Central memory CD8-positive, alpha-beta T cell (primary cell): ENCODE data around the gene NECAB2.
A peak's percentile ranks its signal among the peaks of the same experiment; 100 is the strongest.

Source experiments
- ATAC-seq: fragments of 150-1000 bp; cut with Tn5 transposase; replicated peaks from 2 replicates; pipeline ENCODE4 v1.10.0; 2022; ENCODE audit warnings: mild to moderate bottlenecking, moderate FRiP score, moderate number of reproducible peaks; ENCODE audit not compliant: poor library complexity, severe bottlenecking; ENCODE audit errors: extremely low read depth
- DNase-seq, 2 donors: peaks; one replicate each; pipeline ENCODE4 v3.0.0; 2021; ENCODE audit warnings: low spot score in 2 of 2
- H3K27ac Mint-ChIP-seq: one replicate; pipeline ENCODE4 v1.8.0; 2022; ENCODE audit warnings: low read depth, mild to moderate bottlenecking, moderate library complexity, mixed read lengths
- H3K27me3 Mint-ChIP-seq: one replicate; pipeline ENCODE4 v1.8.0; 2022; ENCODE audit warnings: mixed read lengths
- H3K36me3 Mint-ChIP-seq: one replicate; pipeline ENCODE4 v1.8.0; 2022; ENCODE audit warnings: mild to moderate bottlenecking, moderate library complexity, mixed read lengths; ENCODE audit not compliant: insufficient read depth
- H3K4me1 Mint-ChIP-seq: one replicate; pipeline ENCODE4 v1.8.0; 2022; ENCODE audit warnings: mixed read lengths
- H3K4me3 Mint-ChIP-seq: one replicate; pipeline ENCODE4 v1.8.0; 2022; ENCODE audit warnings: mild to moderate bottlenecking, moderate library complexity, mixed read lengths
- H3K9me3 Mint-ChIP-seq: one replicate; pipeline ENCODE4 v1.8.0; 2022; ENCODE audit warnings: mixed read lengths

NECAB2 gene

DNA sequence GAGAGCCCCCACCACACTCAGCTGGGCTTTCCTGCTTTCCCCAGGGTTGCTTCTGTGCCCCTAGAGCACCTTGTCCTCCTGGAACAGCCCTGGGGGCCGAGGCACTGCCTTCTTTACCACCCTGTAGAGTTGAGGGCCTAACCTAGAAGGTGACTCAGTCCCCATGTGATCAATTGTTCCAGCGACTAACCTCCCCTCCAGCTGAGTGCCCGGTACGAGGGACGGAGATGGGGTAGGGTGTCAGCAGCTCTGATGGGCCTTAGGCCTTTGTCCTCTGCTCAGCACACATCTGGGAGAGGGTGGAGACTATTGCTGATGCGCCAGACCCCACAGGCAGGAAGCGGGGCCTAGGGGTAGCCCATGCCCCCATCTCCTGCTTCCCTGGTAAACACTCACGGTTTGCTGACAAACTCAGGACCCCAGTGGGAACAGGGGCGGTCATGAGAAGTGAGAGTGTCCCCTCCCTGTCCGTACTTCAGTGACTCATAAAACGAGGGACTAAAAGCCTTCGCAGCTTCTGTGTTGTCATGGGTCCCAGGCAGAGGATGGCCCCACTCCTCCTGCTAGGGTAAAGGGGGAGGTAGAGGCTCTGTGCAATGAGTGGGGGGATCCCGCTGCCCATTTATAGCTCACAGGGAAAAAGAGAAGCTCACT lies 33.1 kb downstream of the NECAB2 start:
- Mint-ChIP-seq H3K4me3 (no peak overlapping the region), H3K36me3 (peaks cover 2% of the 10 kb centered on the region), H3K9me3 (no peaks in the 10 kb centered on the region), H3K27ac (no peak overlapping the region), H3K27me3 (peaks cover 68% of the 10 kb centered on the region), H3K4me1 (no peaks in the 10 kb centered on the region)
- DNase-seq: no peak
- ATAC-seq: no peak

- Mint-ChIP-seq H3K27me3 (peaks cover 62% of the 10 kb centered on the region), H3K9me3 (no peaks in the 10 kb centered on the region), H3K36me3 (peaks cover 2% of the 10 kb centered on the region), H3K27ac (no peak overlapping the region), H3K4me3 (no peak overlapping the region), H3K4me1 (no peaks in the 10 kb centered on the region)
- DNase-seq (no peak), ATAC-seq (no peak)
Observed at GRCh38 chr16:84001726-84002125, 33.7 kb downstream of the NECAB2 start.

DNA sequence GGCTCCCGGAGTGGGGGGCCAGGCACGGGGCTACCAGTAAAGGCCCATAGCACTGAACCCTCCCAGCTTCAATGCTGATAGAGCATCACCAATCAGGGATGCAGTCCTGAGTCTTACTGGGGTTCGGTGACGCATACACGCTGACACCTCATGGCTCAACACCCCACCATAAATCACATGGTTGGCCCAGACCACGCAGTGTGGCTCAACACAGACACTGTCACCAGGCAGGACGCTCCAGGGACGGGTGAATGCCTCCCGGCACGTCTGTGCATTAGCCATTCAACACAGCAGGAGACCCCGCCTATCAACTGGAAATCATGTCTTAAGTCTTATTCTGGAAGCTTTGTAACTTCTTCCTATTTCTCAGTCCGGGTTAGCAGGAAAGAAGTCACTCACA lies 35.0 kb downstream of the NECAB2 start:
- no peak for ATAC-seq
- Mint-ChIP-seq H3K9me3 (no peaks in the 10 kb centered on the region), H3K27me3 (peaks cover 54% of the 10 kb centered on the region), H3K27ac (no peak overlapping the region), H3K36me3 (peaks cover 2% of the 10 kb centered on the region), H3K4me1 (no peaks in the 10 kb centered on the region), H3K4me3 (no peak overlapping the region)
- DNase-seq: no peak

DNA sequence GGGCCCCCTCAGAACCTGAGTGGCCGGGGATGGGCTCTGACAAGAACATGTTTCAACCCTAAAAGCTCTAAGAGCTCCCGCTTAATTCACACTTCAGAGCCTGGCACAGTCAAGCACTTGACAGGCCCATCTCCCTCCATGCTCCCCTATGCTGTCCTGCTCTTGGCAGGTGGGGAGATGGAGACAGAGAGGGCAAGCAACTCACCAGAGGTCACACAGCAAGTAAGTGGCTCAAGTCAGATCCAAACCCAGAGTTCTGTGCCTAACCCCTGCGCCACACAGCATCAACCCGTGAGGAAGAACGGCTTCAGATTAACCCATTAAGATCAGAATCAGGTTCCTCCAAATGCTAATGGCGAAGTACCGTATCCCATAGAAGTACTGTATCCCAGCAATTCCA lies 36.4 kb downstream of the NECAB2 start:
- peaks cover 40% of the 10 kb centered on the region for H3K27me3 Mint-ChIP-seq
- no peak overlapping the region for H3K4me3 Mint-ChIP-seq
- no peaks in the 10 kb centered on the region for H3K9me3 Mint-ChIP-seq
- H3K4me1 Mint-ChIP-seq: no peaks in the 10 kb centered on the region
- no peak for DNase-seq
- no peak for ATAC-seq
- no peak overlapping the region for H3K27ac Mint-ChIP-seq
- peaks cover 2% of the 10 kb centered on the region for H3K36me3 Mint-ChIP-seq

DNA sequence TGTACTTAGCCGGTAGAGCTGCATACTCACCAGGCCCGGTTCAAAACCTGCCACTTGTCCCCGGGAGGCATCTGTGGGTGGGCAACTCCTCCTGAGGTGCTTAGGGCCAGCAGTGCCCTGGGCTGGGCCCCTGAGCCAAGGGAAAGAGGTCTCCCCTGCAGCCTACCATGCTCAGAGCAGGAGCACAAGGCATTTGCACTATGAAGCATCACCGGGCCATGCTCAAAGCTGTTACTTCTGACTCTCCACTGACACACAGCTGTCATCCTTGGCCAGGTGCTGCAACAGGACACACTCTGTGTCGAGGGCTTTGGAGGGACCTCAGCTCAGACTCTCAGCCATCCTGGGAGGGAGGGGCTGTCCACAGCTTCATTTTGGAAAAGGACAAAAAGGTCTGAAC lies 37.3 kb downstream of the NECAB2 start:
- Mint-ChIP-seq H3K36me3 (peaks cover 2% of the 10 kb centered on the region), H3K9me3 (no peaks in the 10 kb centered on the region), H3K4me1 (no peaks in the 10 kb centered on the region), H3K27me3 (peaks cover 36% of the 10 kb centered on the region), H3K4me3 (no peak overlapping the region), H3K27ac (no peak overlapping the region)
- ATAC-seq (no peak), DNase-seq (no peak)

DNA sequence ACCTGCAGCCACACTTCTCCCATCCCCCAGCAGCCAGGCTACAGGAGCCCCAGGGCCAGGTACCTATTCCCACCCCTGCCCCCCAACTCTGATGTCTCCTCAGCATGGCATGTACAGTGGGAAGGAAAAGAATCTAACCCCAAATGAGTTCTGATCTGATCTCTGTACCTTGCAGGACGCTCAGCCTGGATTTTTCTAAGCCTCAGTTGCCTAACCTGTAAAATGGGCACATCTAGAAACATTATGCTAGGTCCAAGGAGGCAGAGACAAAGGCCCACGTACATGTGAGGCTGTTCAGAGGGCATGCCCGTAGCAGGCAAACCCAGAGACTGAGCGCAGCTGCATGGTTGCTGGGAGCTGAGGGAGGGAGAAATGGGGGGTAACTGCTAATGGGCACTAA lies 39.5 kb downstream of the NECAB2 start:
- H3K27me3 Mint-ChIP-seq: peaks cover 43% of the 10 kb centered on the region
- no peak overlapping the region for H3K4me3 Mint-ChIP-seq
- peaks cover 2% of the 10 kb centered on the region for H3K36me3 Mint-ChIP-seq
- no peak overlapping the region for H3K27ac Mint-ChIP-seq
- DNase-seq (no peak), ATAC-seq (no peak)
- H3K4me1 Mint-ChIP-seq: no peaks in the 10 kb centered on the region
- H3K9me3 Mint-ChIP-seq: no peaks in the 10 kb centered on the region

DNA sequence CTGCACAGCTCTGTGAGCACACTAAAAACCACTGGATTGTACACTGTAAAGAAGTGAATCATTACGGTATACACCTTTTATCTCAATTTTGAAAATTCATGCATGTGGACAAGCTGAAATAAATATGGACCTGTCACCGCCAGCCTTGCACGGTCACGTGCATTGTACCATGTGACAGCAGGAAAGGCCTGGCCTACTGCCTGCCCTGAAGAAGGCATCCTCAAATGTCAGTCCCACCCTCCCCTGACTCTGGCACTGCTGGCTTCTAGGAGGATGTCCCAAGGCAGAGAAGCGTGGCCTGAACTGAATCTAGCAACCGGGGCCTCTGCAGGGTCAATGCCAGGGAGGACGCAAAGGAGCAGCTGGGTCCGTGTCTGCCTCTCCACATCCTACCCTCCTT lies 39.9 kb downstream of the NECAB2 start:
- Mint-ChIP-seq H3K27me3 (peaks cover 38% of the 10 kb centered on the region), H3K4me3 (no peak overlapping the region), H3K9me3 (no peaks in the 10 kb centered on the region), H3K4me1 (no peaks in the 10 kb centered on the region), H3K36me3 (peaks cover 2% of the 10 kb centered on the region), H3K27ac (no peak overlapping the region)
- no peak for DNase-seq
- ATAC-seq: no peak

- Mint-ChIP-seq H3K36me3 (peaks cover 2% of the 10 kb centered on the region), H3K9me3 (no peaks in the 10 kb centered on the region), H3K4me1 (peaks cover 3% of the 10 kb centered on the region), H3K4me3 (no peak overlapping the region), H3K27ac (no peak overlapping the region), H3K27me3 (peaks cover 32% of the 10 kb centered on the region)
- DNase-seq: no peak
- no peak for ATAC-seq
Observed at GRCh38 chr16:84009282-84009681, 41.2 kb downstream of the NECAB2 start.

- DNase-seq: peak in 1 of 2 donors; percentile 23
- Mint-ChIP-seq H3K36me3 (no peaks in the 10 kb centered on the region), H3K4me1 (peaks cover 10% of the 10 kb centered on the region), H3K4me3 (peak overlapping the region; percentile 16), H3K9me3 (no peaks in the 10 kb centered on the region), H3K27me3 (peaks cover 42% of the 10 kb centered on the region), H3K27ac (no peak overlapping the region)
- ATAC-seq: peak; percentile 43
Observed at GRCh38 chr16:84013787-84014569, 45.9 kb downstream of the NECAB2 start.

DNA sequence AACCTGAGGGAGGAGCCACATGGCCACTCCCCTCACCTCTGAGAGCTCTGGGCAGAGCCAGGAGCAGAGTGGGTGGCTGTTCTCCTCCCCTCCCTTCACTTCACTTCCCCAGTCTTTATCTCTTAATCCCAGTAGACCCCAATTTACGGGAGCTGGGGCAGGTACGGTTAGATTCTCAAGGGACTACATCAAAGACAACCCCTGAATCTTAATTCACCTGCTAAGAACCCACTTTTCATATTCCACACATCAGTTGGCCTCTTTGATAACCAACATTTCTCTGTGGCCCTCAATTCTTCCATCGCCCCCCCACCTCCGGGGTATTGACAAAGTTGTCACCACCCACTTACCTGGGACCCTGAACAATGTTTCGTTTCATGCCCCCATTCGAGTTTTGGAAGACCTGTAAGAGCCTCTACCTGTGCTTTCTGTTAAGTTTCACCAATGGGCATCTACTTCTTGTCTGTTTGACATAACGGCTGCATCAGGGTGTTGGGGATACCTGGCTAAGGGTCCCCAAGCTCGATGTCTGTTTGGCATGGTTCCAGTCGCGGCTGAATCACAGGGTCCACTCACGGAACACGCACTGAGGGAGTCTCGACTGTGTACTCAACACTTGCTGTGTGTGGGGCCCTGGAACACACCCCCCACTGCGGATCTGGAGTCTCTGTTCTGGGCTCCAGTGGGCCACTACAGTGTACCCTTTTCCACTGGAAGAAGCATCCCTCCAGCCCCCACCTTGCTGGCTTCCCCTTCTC lies 46.7 kb downstream of the NECAB2 start:
- no peak for DNase-seq
- Mint-ChIP-seq H3K27ac (no peak overlapping the region), H3K27me3 (peaks cover 50% of the 10 kb centered on the region), H3K4me1 (peaks cover 10% of the 10 kb centered on the region), H3K9me3 (no peaks in the 10 kb centered on the region), H3K36me3 (no peaks in the 10 kb centered on the region), H3K4me3 (peak overlapping the region; percentile 16)
- no peak for ATAC-seq

DNA sequence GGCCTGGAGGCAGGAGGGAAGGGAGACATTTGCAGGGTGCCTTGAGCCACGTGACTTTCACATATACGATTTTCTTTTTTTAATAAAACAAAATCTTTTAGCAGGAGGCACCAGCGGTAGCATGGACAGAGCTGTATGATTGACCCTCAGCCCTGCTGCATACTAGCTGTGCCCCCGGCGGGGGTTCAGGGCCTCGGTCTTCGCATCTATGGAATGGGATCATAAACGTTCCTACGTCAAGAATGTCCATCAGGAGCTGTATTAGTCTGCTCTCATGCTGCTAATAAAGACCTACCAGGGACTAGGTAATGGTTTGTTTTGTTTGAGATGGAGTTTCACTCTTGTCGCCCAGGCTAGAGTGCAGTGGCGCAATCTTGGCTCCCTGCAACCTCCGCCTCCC lies 47.4 kb downstream of the NECAB2 start:
- Mint-ChIP-seq H3K27ac (no peak overlapping the region), H3K9me3 (no peaks in the 10 kb centered on the region), H3K27me3 (peaks cover 51% of the 10 kb centered on the region), H3K36me3 (no peaks in the 10 kb centered on the region), H3K4me1 (peaks cover 10% of the 10 kb centered on the region), H3K4me3 (no peak overlapping the region)
- DNase-seq (no peak), ATAC-seq (no peak)

DNA sequence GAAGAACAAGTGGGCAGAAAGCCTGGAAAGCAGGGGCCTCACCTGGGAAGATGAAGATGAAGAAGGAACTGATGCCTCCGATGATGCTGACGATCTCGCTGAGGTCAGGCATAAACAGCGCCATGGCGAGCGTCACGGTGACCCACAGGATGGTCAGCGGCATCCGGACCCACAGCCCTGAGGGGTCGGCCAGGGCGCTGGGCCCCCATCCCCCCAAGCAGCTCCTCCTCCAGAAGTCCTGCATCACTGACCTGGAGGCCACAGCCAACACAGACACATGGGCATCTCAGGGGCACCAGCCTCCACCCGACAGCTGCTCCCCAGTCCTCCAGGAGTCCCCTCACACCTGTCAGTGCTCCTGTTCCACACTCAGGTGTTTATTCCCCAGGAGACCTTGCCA lies 48.4 kb downstream of the NECAB2 start:
- Mint-ChIP-seq H3K27me3 (peaks cover 50% of the 10 kb centered on the region), H3K4me1 (peaks cover 10% of the 10 kb centered on the region), H3K27ac (no peak overlapping the region), H3K4me3 (no peak overlapping the region), H3K9me3 (peaks cover 4% of the 10 kb centered on the region), H3K36me3 (no peaks in the 10 kb centered on the region)
- ATAC-seq (no peak), DNase-seq (no peak)

DNA sequence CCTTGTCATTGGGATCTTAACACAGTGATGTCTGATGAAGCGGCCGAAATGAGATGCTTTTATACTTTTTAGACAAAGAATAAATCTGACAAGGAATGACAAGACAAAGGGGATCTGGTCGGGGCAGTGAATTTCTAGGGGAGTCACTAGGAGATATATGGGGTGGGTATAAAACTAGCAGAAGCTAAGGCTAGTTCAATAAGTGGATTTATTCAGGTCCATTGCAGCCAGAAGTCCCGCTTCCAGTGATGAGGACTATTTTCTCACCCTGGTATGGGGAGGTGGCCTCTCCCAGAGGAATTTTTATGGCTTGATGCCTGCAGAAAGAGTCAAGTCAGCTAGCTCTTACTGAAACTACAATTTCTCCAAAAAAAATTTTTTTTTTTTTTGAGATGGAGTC lies 50.7 kb downstream of the NECAB2 start:
- Mint-ChIP-seq H3K4me1 (peaks cover 10% of the 10 kb centered on the region), H3K27me3 (peaks cover 58% of the 10 kb centered on the region), H3K9me3 (peaks cover 6% of the 10 kb centered on the region), H3K27ac (no peak overlapping the region), H3K36me3 (no peaks in the 10 kb centered on the region), H3K4me3 (no peak overlapping the region)
- DNase-seq (no peak), ATAC-seq (no peak)
